ENCODE measurements around the gene CCNY.
"Not testable (repeated sequence)": the region's sequence is repeated elsewhere in the genome, so short reads cannot be mapped to it uniquely, and the experiment has no call there.

Gene CCNY

GRCh38 chr10:35384265-35384868, 48.1 kb downstream of the CCNY start:
- no peak for DNase-seq (ENCODE audit: low read depth, low spot score)

GRCh38 chr10:35386594-35387174, 50.4 kb downstream of the CCNY start:
- DNase-seq (ENCODE audit: low read depth, low spot score) = no peak

DNA sequence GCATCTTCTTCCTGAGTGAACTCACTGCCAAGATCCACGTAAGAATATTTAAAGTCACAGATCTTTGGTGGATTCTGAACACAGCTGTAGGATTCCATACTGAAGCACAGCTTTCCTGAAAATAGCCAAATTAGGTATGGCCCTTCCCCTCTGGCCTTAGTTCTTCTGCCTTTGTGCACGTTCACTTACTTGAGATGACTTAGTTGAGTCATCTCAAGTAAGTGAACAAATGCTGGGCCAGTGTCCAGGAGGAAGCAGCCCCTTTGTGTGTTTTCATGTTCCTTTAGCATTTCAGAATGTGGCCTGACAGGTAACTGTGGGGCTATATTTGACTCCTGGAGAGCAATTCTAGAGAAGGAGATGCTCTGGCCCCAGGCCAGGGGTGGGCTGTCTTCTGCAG, 51.5 kb downstream of the CCNY start:
- DNase-seq (ENCODE audit: low read depth, low spot score) = no peak

GRCh38 chr10:35388197-35388596, 51.9 kb downstream of the CCNY start:
- no peak for DNase-seq (ENCODE audit: low read depth, low spot score)

GRCh38 chr10:35388682-35389081, 52.4 kb downstream of the CCNY start:
- DNase-seq (ENCODE audit: low read depth, low spot score) = no peak

GRCh38 chr10:35390161-35390840, 54.0 kb downstream of the CCNY start:
- no peak for DNase-seq (ENCODE audit: low read depth, low spot score)

DNA sequence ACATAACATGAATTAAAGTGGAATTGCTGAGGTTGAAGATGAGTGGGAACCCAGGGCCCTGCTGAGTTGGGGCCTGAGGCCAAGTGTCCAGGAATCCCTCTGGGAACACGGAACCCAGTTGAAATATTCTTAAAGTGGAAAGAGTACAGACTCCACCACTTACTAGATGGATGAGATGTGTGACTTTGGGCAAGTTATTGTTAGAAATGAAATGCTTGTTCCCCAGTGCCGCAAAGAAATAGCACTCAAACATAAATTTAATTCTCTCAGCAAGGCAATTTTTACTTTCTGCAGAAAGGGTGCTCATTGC, 54.5 kb downstream of the CCNY start:
- DNase-seq (ENCODE audit: low read depth, low spot score) = no peak

GRCh38 chr10:35391153-35391953, 55.0 kb downstream of the CCNY start:
- DNase-seq (ENCODE audit: low read depth, low spot score) = no peak

DNA sequence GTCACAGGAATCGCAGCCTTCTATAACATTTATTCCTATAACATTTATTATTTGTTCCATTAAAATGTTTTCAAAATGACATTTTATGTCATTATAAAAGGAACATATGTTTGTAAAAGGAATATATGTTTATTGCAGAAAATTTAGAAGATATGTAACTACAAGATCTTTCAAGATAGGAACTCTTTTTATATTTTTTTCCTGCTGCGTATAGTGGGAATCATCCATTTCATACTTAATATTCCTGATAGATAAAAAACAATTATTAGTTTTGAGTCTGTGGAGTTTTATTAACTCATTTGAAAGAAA, 55.6 kb downstream of the CCNY start:
- DNase-seq (ENCODE audit: low read depth, low spot score) = no peak

- no peak for DNase-seq (ENCODE audit: low read depth, low spot score)
Observed at GRCh38 chr10:35392482-35393228, 56.3 kb downstream of the CCNY start.

GRCh38 chr10:35394411-35394851, 58.1 kb downstream of the CCNY start:
- DNase-seq (ENCODE audit: low read depth, low spot score) = no peak

- no peak for DNase-seq (ENCODE audit: low read depth, low spot score)
Observed at GRCh38 chr10:35394934-35395333, 58.6 kb downstream of the CCNY start.

GRCh38 chr10:35396560-35397434, 60.5 kb downstream of the CCNY start:
- no peak for DNase-seq (ENCODE audit: low read depth, low spot score)

DNA sequence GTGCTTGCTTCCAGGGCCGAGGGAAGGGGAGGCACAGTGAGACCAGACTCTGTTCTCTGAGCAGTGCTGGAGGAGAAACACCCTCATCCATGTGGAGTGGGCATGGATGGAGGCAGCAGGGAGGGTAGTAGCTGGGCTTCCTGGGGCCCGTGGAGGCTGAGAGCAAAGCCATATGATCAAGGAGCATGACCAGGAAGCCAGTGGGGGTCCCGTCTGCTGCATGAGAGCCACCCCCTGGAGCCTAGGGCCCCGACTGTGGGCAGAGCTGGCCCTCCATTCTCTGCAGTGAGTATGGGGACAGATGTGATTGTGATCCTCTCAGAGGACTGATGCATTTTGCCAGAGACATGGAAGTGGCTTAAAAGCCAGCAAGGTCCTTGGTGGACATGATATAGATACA, 61.6 kb downstream of the CCNY start:
- no peak for DNase-seq (ENCODE audit: low read depth, low spot score)

GRCh38 chr10:35398355-35398754, 62.0 kb downstream of the CCNY start:
- DNase-seq (ENCODE audit: low read depth, low spot score) = peak; percentile 32

DNA sequence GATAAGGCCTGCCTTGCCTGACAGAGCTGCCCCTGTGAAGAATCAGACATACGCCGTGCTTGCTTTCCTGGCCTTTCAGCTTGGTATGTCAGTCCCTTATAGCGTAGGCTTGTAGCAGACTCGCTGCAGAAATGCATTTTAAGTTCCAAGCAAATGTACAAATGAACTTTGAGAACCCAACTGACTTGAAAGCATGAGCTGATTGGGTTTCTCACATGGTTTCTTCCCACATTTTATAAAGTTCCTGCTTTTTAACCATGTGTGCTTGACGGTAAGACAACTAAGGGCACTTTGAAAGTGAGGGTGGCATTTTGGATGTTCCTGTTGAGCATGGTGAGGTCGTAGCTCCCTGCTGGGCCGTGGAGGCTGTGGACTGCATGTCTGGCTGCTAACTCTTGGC, 62.6 kb downstream of the CCNY start:
- DNase-seq (ENCODE audit: low read depth, low spot score) = no peak

DNA sequence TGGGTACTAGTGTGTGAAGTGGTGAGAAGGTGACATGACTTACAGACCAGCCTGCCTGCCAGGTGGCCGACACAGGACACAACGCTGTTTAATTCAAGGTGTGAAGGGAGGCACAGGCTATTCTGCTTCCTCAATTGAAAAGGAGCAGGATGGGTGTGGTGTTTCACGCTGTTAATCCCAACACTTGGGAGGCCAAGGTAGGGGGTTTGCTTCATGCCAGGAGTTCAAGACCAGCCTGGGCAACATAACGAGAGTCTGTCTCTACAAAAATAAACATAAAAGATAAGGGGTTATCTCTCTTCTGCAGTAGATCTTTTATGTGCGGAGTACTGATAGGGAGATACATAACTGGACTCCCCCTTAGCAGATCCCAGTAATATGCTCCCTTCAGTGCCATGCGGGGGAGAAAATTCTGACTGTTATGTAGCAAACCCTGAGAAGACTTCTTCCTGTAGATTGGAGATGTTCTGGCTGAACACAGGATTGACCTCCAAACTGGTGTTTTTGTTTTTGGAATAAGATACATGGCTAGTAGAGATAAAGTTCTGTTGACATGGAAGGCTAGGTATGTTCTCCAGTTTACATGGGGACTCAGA, 63.2 kb downstream of the CCNY start:
- no peak for DNase-seq (ENCODE audit: low read depth, low spot score)

- no peak for DNase-seq (ENCODE audit: low read depth, low spot score)
Observed at GRCh38 chr10:35400595-35401268, 64.4 kb downstream of the CCNY start.

DNA sequence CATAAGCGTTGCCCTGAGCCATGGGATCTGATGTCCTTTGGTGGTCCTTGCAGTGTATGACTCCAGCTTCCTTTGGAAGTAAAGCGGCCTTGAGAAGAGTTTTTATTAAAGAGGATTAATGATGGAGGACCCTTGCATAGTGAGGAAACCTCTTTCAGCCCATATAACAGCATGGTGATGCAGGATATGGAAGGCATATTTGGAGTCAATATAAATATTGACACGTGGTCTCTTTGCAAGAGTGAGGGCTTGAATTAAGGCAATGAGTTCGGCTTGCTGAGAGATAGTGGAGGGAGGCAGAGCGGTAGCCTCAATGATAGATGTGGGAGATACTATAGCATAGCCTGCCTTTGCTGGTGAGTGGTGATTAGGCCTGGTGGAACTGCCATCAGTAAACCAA, 67.2 kb downstream of the CCNY start:
- not testable (repeated sequence) for DNase-seq (ENCODE audit: low read depth, low spot score)

- DNase-seq (ENCODE audit: low read depth, low spot score) = not testable (repeated sequence)
Observed at GRCh38 chr10:35404077-35404476, 67.8 kb downstream of the CCNY start.
